PC-9 (cell line): ENCODE data around the gene OSBPL8.

Experiments
- CTCF ChIP-seq: fragments of 200-600 bp; sonication (generic); conservative IDR thresholded peaks from 2 replicates; pipeline ENCODE4 v1.6.1; 2017; ENCODE audit warnings: mixed run types, antibody characterized with exemption, mild to moderate bottlenecking, moderate library complexity
- EZH2 ChIP-seq: fragments of 200-600 bp; sonication (generic); IDR thresholded peaks from 2 replicates; pipeline ENCODE4 v1.8.0; 2017; ENCODE audit warnings: antibody characterized with exemption, low read depth

- TF ChIP-seq CTCF (no peak), EZH2 (no peak)
Observed at GRCh38 chr12:76569685-76570604, 10.4 kb upstream of the OSBPL8 start.
